ENCODE data around the gene TCF19.

- TF ChIP-seq POLR2A (IDR thresholded peaks at IDR 0.05) (no peak), CTCF (IDR thresholded peaks at IDR 0.05) (no peak)
These were observed 7.6 kb downstream of the TCF19 start for GRCh38 chr6:31165986-31166385.

Data from right lobe of liver (tissue), 4 donors.